Bladder microvascular endothelial cell (primary cell): ENCODE data around the gene SNRNP35. TPM values are rescaled to one million over a fixed set of nuclear protein-coding genes. Genes with fewer than 3 reads are reported as not detected.

Experiments
- total RNA-seq: library from RNA; depleted of rRNA; stranded (reverse); fragments of >200 nt; gene quantifications from 2 replicates; pipeline ENCODE4 v1.2.3, GENCODE V29; 2014

Gene SNRNP35
- total RNA-seq, result 14.2 and 15.4 TPM in 2 replicates

GRCh38 chr12:123457980-123458779 lies at the start of gene SNRNP35:
Gene SNRNP35, plus strand, starts transcription at chr12:123458139. Its CDS starts 7,402 bp downstream, at chr12:123465541.

GRCh38 chr12:123436017-123436964 lies 21.6 kb upstream of the SNRNP35 start, which contains the start of gene RILPL2:
Gene RILPL2, minus strand, starts transcription at chr12:123436684. Its CDS starts 264 bp downstream, at chr12:123436420.

Other genes starting within 250 kb of the SNRNP35 start
- gene MPHOSPH9, start 225.0 kb upstream of the SNRNP35 start, total RNA-seq, result 31.1 and 45.4 TPM in 2 replicates
- gene MTRFR, start 224.7 kb upstream of the SNRNP35 start, total RNA-seq, result 7.8 and 10.7 TPM in 2 replicates
- 188 and 350 TPM in 2 replicates for gene CDK2AP1, start 186.3 kb upstream of the SNRNP35 start, total RNA-seq
- 14.4 and 33.7 TPM in 2 replicates for gene SBNO1, start 93.3 kb upstream of the SNRNP35 start, total RNA-seq
- gene KMT5A, start 74.0 kb upstream of the SNRNP35 start, total RNA-seq, result 32.1 and 38.3 TPM in 2 replicates
- 3.2 and 7.6 TPM in 2 replicates for gene RILPL2, start 21.5 kb upstream of the SNRNP35 start, total RNA-seq
- 5.2 and 14.9 TPM in 2 replicates for gene RILPL1, start 75.6 kb downstream of the SNRNP35 start, total RNA-seq
- 277 and 319 TPM in 2 replicates for gene TMED2, start 126.4 kb downstream of the SNRNP35 start, total RNA-seq
- 12.1 and 15.0 TPM in 2 replicates for gene DDX55, start 144.0 kb downstream of the SNRNP35 start, total RNA-seq
- 34.0 and 54.2 TPM in 2 replicates for gene EIF2B1, start 175.5 kb downstream of the SNRNP35 start, total RNA-seq
- 16.7 and 28.6 TPM in 2 replicates for gene GTF2H3, start 175.7 kb downstream of the SNRNP35 start, total RNA-seq
- 4.9 and 10.4 TPM in 2 replicates for gene TCTN2, start 213.0 kb downstream of the SNRNP35 start, total RNA-seq